H1 (cell line): ENCODE data around the gene MT2A. TPM values are rescaled to one million over a fixed set of nuclear protein-coding genes. Genes with fewer than 3 reads are reported as not detected.

Source experiments
- CTCF ChIA-PET: fragments of 300-600 bp; sonication (Branson Sonifier 250); formaldehyde crosslinking; loops from one replicate; lab custom pipeline; 2021; ENCODE audit not compliant: partially characterized antibody; lab: Charles Lee
- POLR2A ChIA-PET: fragments of 300-600 bp; sonication (Branson Sonifier 250); formaldehyde crosslinking; loops from one replicate; lab custom pipeline; 2021; ENCODE audit warnings: inconsistent platforms; ENCODE audit not compliant: partially characterized antibody; lab: Charles Lee
- DNase-seq, 2 experiments: peaks; one replicate each; pipeline versions ENCODE4 v3.0.0 to v3.0.0-alpha.2; 2010 to 2022; ENCODE audit warnings: low spot score in 2 of 2, low read depth in 1 of 2, mixed read lengths in 1 of 2
- FAIRE-seq: peaks from 2 replicates; lab custom pipeline; 2011; peaks lifted over from hg19 to GRCh38; lab: Jason Lieb, UNC
- H2AFZ ChIP-seq: 2 replicates; pipeline ENCODE4 v1.8.1; 2012; ENCODE audit warnings: low read length, inconsistent platforms
- H2AK5ac ChIP-seq: 2 replicates; pipeline ENCODE4 v1.6.1; 2013; ENCODE audit warnings: low read depth, low read length
- H2BK120ac ChIP-seq: replicated peaks from 2 replicates; pipeline ENCODE3; 2013; ENCODE audit warnings: low read depth, low read length, inconsistent platforms
- H2BK12ac ChIP-seq: 2 replicates; pipeline ENCODE4 v1.6.1; 2013; ENCODE audit warnings: low read depth, low read length
- H2BK15ac ChIP-seq: 2 replicates; pipeline ENCODE4 v1.6.1; 2013; ENCODE audit warnings: low read length
- H2BK20ac ChIP-seq: 2 replicates; pipeline ENCODE4 v1.6.1; 2013; ENCODE audit warnings: low read length
- H2BK5ac ChIP-seq: 2 replicates; pipeline ENCODE4 v1.6.1; 2013; ENCODE audit warnings: low read depth, low read length
- H3K14ac ChIP-seq: 2 replicates; pipeline ENCODE4 v1.6.1; 2013; ENCODE audit warnings: inconsistent platforms; ENCODE audit not compliant: insufficient read length
- H3K18ac ChIP-seq: 2 replicates; pipeline ENCODE4 v1.6.1; 2013; ENCODE audit warnings: low read length; ENCODE audit errors: extremely low read depth
- H3K23ac ChIP-seq: 2 replicates; pipeline ENCODE4 v1.6.1; 2013; ENCODE audit warnings: inconsistent platforms; ENCODE audit not compliant: insufficient read length
- H3K23me2 ChIP-seq: 2 replicates; pipeline ENCODE4 v1.6.1; 2013; ENCODE audit warnings: low read depth, low read length
- H3K27ac ChIP-seq: 2 replicates; pipeline ENCODE4 v1.6.1; 2011; ENCODE audit warnings: low read depth, low read length, inconsistent platforms
- H3K27me3 ChIP-seq, 4 experiments: replicated peaks in 1 of 4; 1 replicate in 1 of 4; 2 replicates in 3 of 4; pipeline versions ENCODE4 v1.6.1 to v1.8.1; 2011 to 2013; ENCODE audit warnings: low read length in 3 of 4, mild to moderate bottlenecking in 3 of 4, inconsistent platforms in 2 of 4, mixed read lengths in 2 of 4, moderate library complexity in 1 of 4; ENCODE audit not compliant: control insufficient read depth in 3 of 4, insufficient read depth in 3 of 4; ENCODE audit errors: extremely low read depth in 1 of 4
- H3K36me3 ChIP-seq, 4 experiments: 2 replicates each; pipeline versions ENCODE4 v1.6.1 to v1.8.1; 2011 to 2013; ENCODE audit warnings: mild to moderate bottlenecking in 4 of 4, low read length in 3 of 4, moderate library complexity in 2 of 4, control low read depth in 1 of 4, inconsistent platforms in 1 of 4; ENCODE audit not compliant: insufficient read depth in 4 of 4, control insufficient read depth in 2 of 4
- H3K4ac ChIP-seq: replicated peaks from 2 replicates; pipeline ENCODE3; 2013; ENCODE audit warnings: low read length, low read depth, mixed read lengths, inconsistent platforms; ENCODE audit not compliant: insufficient read length
- H3K4me1 ChIP-seq, 4 experiments: replicated peaks in 1 of 4; 1 replicate in 1 of 4; 2 replicates in 3 of 4; pipeline versions ENCODE4 v1.6.1 to v1.8.1; 2011 to 2013; ENCODE audit warnings: low read length in 3 of 4, inconsistent platforms in 2 of 4, mixed read lengths in 1 of 4; ENCODE audit not compliant: insufficient read depth in 4 of 4, control insufficient read depth in 3 of 4
- H3K4me2 ChIP-seq, 2 experiments: 2 replicates each; pipeline versions ENCODE4 v1.6.1 to v1.8.1; 2011 to 2013; ENCODE audit warnings: low read depth in 2 of 2, low read length in 2 of 2, control low read depth in 1 of 2, inconsistent platforms in 1 of 2, mild to moderate bottlenecking in 1 of 2; ENCODE audit not compliant: insufficient read depth in 1 of 2
- H3K4me3 ChIP-seq, 4 experiments: fragments of 200-600, 300-600 bp in 1 of 4; sonication (generic), shearing (Covaris generic), sonication (Bioruptor Twin) in 1 of 4; 2 replicates each; pipeline versions ENCODE4 v1.5.1 to v1.8.1; 2011 to 2016; ENCODE audit warnings: low read length in 4 of 4, low read depth in 3 of 4, control low read depth in 2 of 4, inconsistent platforms in 2 of 4, mild to moderate bottlenecking in 2 of 4, mixed read lengths in 1 of 4, moderate library complexity in 1 of 4; ENCODE audit not compliant: insufficient read depth in 2 of 4; ENCODE audit errors: extremely low read depth in 1 of 4
- H3K56ac ChIP-seq: replicated peaks from 2 replicates; pipeline ENCODE3; 2013; ENCODE audit warnings: low read depth, mild to moderate bottlenecking, mixed read lengths, low read length, inconsistent platforms; ENCODE audit not compliant: insufficient read length
- H3K79me1 ChIP-seq: 2 replicates; pipeline ENCODE4 v1.6.1; 2013; ENCODE audit warnings: low read depth, low read length, control low read depth
- H3K79me2 ChIP-seq, 2 experiments: 2 replicates each; pipeline versions ENCODE4 v1.6.1 to v1.8.1; 2012 to 2013; ENCODE audit warnings: low read length in 2 of 2, mild to moderate bottlenecking in 2 of 2, inconsistent platforms in 1 of 2; ENCODE audit not compliant: insufficient read depth in 2 of 2, control insufficient read depth in 1 of 2
- H3K9ac ChIP-seq, 4 experiments: replicated peaks in 1 of 4; 1 replicate in 1 of 4; 2 replicates in 3 of 4; pipeline versions ENCODE4 v1.6.1 to v1.8.1; 2011 to 2013; ENCODE audit warnings: low read depth in 3 of 4, low read length in 3 of 4, control low read depth in 2 of 4, mild to moderate bottlenecking in 2 of 4, moderate library complexity in 2 of 4, inconsistent platforms in 1 of 4; ENCODE audit errors: extremely low read depth in 1 of 4
- H3K9me3 ChIP-seq, 2 experiments: 2 replicates each; pipeline versions ENCODE4 v1.6.1 to v1.8.1; 2012 to 2013; ENCODE audit warnings: mild to moderate bottlenecking in 2 of 2, moderate library complexity in 2 of 2, control low read depth in 1 of 2, inconsistent platforms in 1 of 2, low read depth in 1 of 2, low read length in 1 of 2, mixed read lengths in 1 of 2; ENCODE audit not compliant: insufficient read depth in 2 of 2
- H4K20me1 ChIP-seq, 2 experiments: replicated peaks in 1 of 2; 2 replicates each; pipeline versions ENCODE3 to v1.8.1; 2011 to 2013; ENCODE audit warnings: inconsistent platforms in 2 of 2, low read length in 2 of 2, mild to moderate bottlenecking in 1 of 2; ENCODE audit not compliant: insufficient read depth in 2 of 2, control insufficient read depth in 1 of 2
- H4K5ac ChIP-seq: 2 replicates; pipeline ENCODE4 v1.6.1; 2013; ENCODE audit warnings: low read length, low read depth, mixed read lengths, inconsistent platforms; ENCODE audit not compliant: insufficient read length
- H4K8ac ChIP-seq: 2 replicates; pipeline ENCODE4 v1.8.0; 2013; ENCODE audit warnings: mild to moderate bottlenecking, moderate library complexity, low read length, inconsistent platforms; ENCODE audit not compliant: insufficient read depth; ENCODE audit errors: extremely low read depth
- H4K91ac ChIP-seq: replicated peaks from 2 replicates; pipeline ENCODE3; 2013; ENCODE audit warnings: low read length, mixed read lengths, inconsistent platforms; ENCODE audit not compliant: insufficient read length
- CEBPB ChIP-seq: IDR thresholded peaks from 2 replicates; pipeline ENCODE4 v1.6.1; 2012; ENCODE audit warnings: low read depth, low read length
- EZH2 ChIP-seq: fragments of 200-600 bp; sonication (generic); IDR thresholded peaks from 2 replicates; pipeline ENCODE4 v1.7.1; 2012; ENCODE audit warnings: low read depth, mild to moderate bottlenecking, moderate library complexity, low read length, inconsistent platforms; ENCODE audit not compliant: severe bottlenecking
- POLR2AphosphoS5 ChIP-seq: IDR thresholded peaks from 2 replicates; pipeline ENCODE4 v1.6.1; 2011; ENCODE audit warnings: low read depth, low read length
- RXRA ChIP-seq: IDR thresholded peaks from 2 replicates; pipeline ENCODE4 v1.6.1; 2011; ENCODE audit warnings: low read depth, mild to moderate bottlenecking, low read length, moderate library complexity; ENCODE audit not compliant: insufficient read depth
- USF2 ChIP-seq: IDR thresholded peaks from 2 replicates; pipeline ENCODE4 v1.6.1; 2011; ENCODE audit warnings: low read length, improper control_type of control experiment
- WGBS, 2 experiments: shearing (Covaris generic) in 1 of 2; methylation state at CpG; one replicate each; pipeline versions ENCODE4 v1.1.6 to v1.1.7; 2013 to 2015; ENCODE audit warnings: low lambda C conversion rate in 2 of 2, mixed read lengths in 2 of 2, inconsistent platforms in 1 of 2, low coverage in 1 of 2, missing lambda C conversion rate in 1 of 2; ENCODE audit not compliant: insufficient replicate concordance in 2 of 2, insufficient coverage in 1 of 2, insufficient read length in 1 of 2; ENCODE audit errors: extremely low coverage in 1 of 2, missing lambda C conversion rate in 1 of 2; 5-methylcytosine and 5-hydroxymethylcytosine counted together
- polyA plus RNA-seq, 7 experiments: library from polyadenylated mRNA; depleted of rRNA in 3 of 7; stranded (reverse) in 5 of 7; unstranded in 2 of 7; fragments of >200 nt in 5 of 7; fragments of 200-250 nt in 2 of 7; gene quantifications; 1 replicate in 5 of 7; 2 replicates in 1 of 7; 4 replicates in 1 of 7; pipeline versions ENCODE4 v1.2.1 to v1.2.3, GENCODE V29; 2011 to 2013; ENCODE audit warnings: missing spikeins in 2 of 7, mixed read lengths in 2 of 7
- total RNA-seq: library from RNA; stranded (reverse); fragmentation: NEBNext Ultra II Directional; extraction: Animal tissue kit (Norgen Biotek cat#: 25700); gene quantifications from 2 replicates; pipeline ENCODE4 v1.2.1, GENCODE V29; 2021
- TF ChIP-seq, protein P1 (sequence below): IDR thresholded peaks from 2 replicates; pipeline ENCODE4 v1.6.1; 2012; ENCODE audit warnings: inconsistent platforms
- TF ChIP-seq, protein P2 (sequence below), 3 experiments: IDR thresholded peaks; 1 replicate in 2 of 3; 2 replicates in 1 of 3; pipeline versions ENCODE4 v1.5.1 to v1.6.1; 2011; ENCODE audit warnings: low read length in 3 of 3, mild to moderate bottlenecking in 3 of 3, inconsistent platforms in 2 of 3, low read depth in 1 of 3, moderate library complexity in 1 of 3; ENCODE audit not compliant: insufficient read depth in 1 of 3; ENCODE audit errors: control extremely low read depth in 1 of 3

The MT2A gene
- total and polyA plus RNA-seq, 2 of the 8 experiments (the other 6 are each of a cell fraction or from before 2014, with no cell fraction given), result 9.5 to 30.1 TPM

GRCh38 chr16:56628486-56629350, 20.3 kb downstream of the MT2A start:
- H3K4me3 ChIP-seq, result no peak overlapping the region
- no peak overlapping the region for H3K27ac ChIP-seq
- FAIRE-seq (no peak), DNase-seq (no peak)
- H4K91ac ChIP-seq, result no peak overlapping the region
- no peak overlapping the region for H2BK120ac ChIP-seq
- no peaks in the 10 kb centered on the region for H3K79me2 ChIP-seq
- CTCF ChIA-PET, result interaction anchor here (0.7 to 3.2 kb wide), 8 partner anchors 11 to 115 kb away, joined by 3 to 13 read pairs (median 4); partner anchors contain the start of gene MT1G
- H3K36me3 ChIP-seq, result no peaks in the 10 kb centered on the region
- no peak overlapping the region for H2BK5ac ChIP-seq
- H3K4me1 ChIP-seq, result peaks cover 0 to 18% (median 13%) of the 10 kb centered on the region in 4 experiments; a peak in 6 of 7 replicates
- WGBS, 2 experiments, result 72% methylated on average over 9 of the region's 9 CpGs; no CpG with 5 or more reads in 1 of the 2 experiments
- no peak overlapping the region for H2AFZ ChIP-seq
- H2AK5ac ChIP-seq, result no peak overlapping the region
- no peak overlapping the region for H3K56ac ChIP-seq
- H2BK15ac ChIP-seq, result no peak overlapping the region
- H2BK12ac ChIP-seq, result 0 out of 2 replicates have a peak overlapping the region, but pooled peaks have one; percentile 44
- POLR2A ChIA-PET, result interaction anchor here (0.7 to 1.8 kb wide), 7 partner anchors 9 to 47 kb away, joined by 3 to 6 read pairs (median 3); partner anchors contain the start of genes MT1H and MT2A
- peaks cover 6 to 19% of the 10 kb centered on the region in 2 experiments for H4K20me1 ChIP-seq
- H3K23ac ChIP-seq, result no peak overlapping the region
- no peak overlapping the region for H3K14ac ChIP-seq
- no peak overlapping the region for H2BK20ac ChIP-seq
- H3K27me3 ChIP-seq, result peaks cover 83 to 96% (median 95%) of the 10 kb centered on the region in 4 experiments
- no peaks in the 10 kb centered on the region for H3K9me3 ChIP-seq
- H3K4me2 ChIP-seq, result no peak overlapping the region
- no peak overlapping the region for H3K4ac ChIP-seq
- H3K23me2 ChIP-seq, result peaks cover 9% of the 10 kb centered on the region; the same call in 1 of the 2 replicates
- H3K18ac ChIP-seq, result no peak overlapping the region
- H3K9ac ChIP-seq, result no peak overlapping the region
- H4K8ac ChIP-seq, result no peak overlapping the region; the same call in 1 of the 2 replicates
- no peak overlapping the region for H4K5ac ChIP-seq
- H3K79me1 ChIP-seq, result no peaks in the 10 kb centered on the region
- TF ChIP-seq, protein P1, sequence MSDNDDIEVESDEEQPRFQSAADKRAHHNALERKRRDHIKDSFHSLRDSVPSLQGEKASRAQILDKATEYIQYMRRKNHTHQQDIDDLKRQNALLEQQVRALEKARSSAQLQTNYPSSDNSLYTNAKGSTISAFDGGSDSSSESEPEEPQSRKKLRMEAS, result no peak
- TF ChIP-seq CEBPB (no peak), POLR2AphosphoS5 (no peak), EZH2 (no peak), RXRA (no peak), USF2 (no peak)
- TF ChIP-seq, protein P2, sequence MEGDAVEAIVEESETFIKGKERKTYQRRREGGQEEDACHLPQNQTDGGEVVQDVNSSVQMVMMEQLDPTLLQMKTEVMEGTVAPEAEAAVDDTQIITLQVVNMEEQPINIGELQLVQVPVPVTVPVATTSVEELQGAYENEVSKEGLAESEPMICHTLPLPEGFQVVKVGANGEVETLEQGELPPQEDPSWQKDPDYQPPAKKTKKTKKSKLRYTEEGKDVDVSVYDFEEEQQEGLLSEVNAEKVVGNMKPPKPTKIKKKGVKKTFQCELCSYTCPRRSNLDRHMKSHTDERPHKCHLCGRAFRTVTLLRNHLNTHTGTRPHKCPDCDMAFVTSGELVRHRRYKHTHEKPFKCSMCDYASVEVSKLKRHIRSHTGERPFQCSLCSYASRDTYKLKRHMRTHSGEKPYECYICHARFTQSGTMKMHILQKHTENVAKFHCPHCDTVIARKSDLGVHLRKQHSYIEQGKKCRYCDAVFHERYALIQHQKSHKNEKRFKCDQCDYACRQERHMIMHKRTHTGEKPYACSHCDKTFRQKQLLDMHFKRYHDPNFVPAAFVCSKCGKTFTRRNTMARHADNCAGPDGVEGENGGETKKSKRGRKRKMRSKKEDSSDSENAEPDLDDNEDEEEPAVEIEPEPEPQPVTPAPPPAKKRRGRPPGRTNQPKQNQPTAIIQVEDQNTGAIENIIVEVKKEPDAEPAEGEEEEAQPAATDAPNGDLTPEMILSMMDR (IDR thresholded peaks at IDR 0.05; ENCODE audit: control extremely low read depth in 1 of 3, insufficient read depth in 1 of 3, low read depth in 1 of 3, low read length in 3 of 3), result peak in 1 of 3 experiments; percentile 11; a peak in 1 of 4 replicates
